ENCODE results near the gene ATP5PO. TPM values are rescaled to one million over a fixed set of nuclear protein-coding genes. Genes with fewer than 3 reads are reported as not detected.

The ATP5PO gene
- total and polyA plus RNA-seq, 8 donors: 94.7 to 603 (median 358) TPM

- TF ChIP-seq POLR2A (IDR thresholded peaks at IDR 0.05) (no peak), POLR2AphosphoS5 (IDR thresholded peaks at IDR 0.05) (no peak), CTCF (IDR thresholded peaks at IDR 0.05) (no peak), EP300 (IDR thresholded peaks at IDR 0.05) (no peak)
- Histone ChIP-seq H3K27me3 (no peaks in the 10 kb centered on the region), H3K9me3 (no peaks in the 10 kb centered on the region), H3K4me1 (peaks cover 24 to 32% (median 27%) of the 10 kb centered on the region in 4 donors), H3K27ac (peak overlapping the region; percentile 6 to 92 (median 89)), H3K4me3 (no peak overlapping the region), H3K36me3 (no peaks in the 10 kb centered on the region)
- 82 to 89% (median 86%) methylated on average over 6 to 9 of the region's 9 CpGs for WGBS, 5 donors
- intact Hi-C loops (cut with DNase I; ENCODE audit: low total_unique reads): no loop called here
- no peak for DNase-seq
Measured at GRCh38 chr21:33948951-33949444, 33.4 kb upstream of the ATP5PO start.

GRCh38 chr21:33948096-33948950, 32.7 kb upstream of the ATP5PO start:
- Histone ChIP-seq H3K9me3 (no peaks in the 10 kb centered on the region), H3K36me3 (no peaks in the 10 kb centered on the region), H3K27me3 (no peaks in the 10 kb centered on the region), H3K4me1 (peaks cover 24 to 32% (median 27%) of the 10 kb centered on the region in 4 donors), H3K4me3 (peak overlapping the region; percentile 11 to 33 (median 20)), H3K27ac (peak overlapping the region; percentile 65 to 92 (median 89))
- intact Hi-C loops (cut with DNase I; ENCODE audit: low total_unique reads): no loop called here
- TF ChIP-seq CTCF (IDR thresholded peaks at IDR 0.05) (no peak), POLR2A (IDR thresholded peaks at IDR 0.05) (no peak), EP300 (IDR thresholded peaks at IDR 0.05) (no peak), POLR2AphosphoS5 (IDR thresholded peaks at IDR 0.05) (no peak)
- WGBS, 5 donors: 32 to 37% (median 36%) methylated on average over 17 of the region's 17 CpGs
- peak; percentile 72 to 86 for DNase-seq

- WGBS, 5 donors: 12 to 22% (median 15%) methylated on average over 9 of the region's 9 CpGs
- Histone ChIP-seq H3K4me1 (peaks cover 24 to 32% (median 27%) of the 10 kb centered on the region in 4 donors), H3K27ac (peak overlapping the region; percentile 65 to 92 (median 89)), H3K36me3 (no peaks in the 10 kb centered on the region), H3K4me3 (peak overlapping the region; percentile 11 to 33 (median 20)), H3K27me3 (no peaks in the 10 kb centered on the region), H3K9me3 (no peaks in the 10 kb centered on the region)
- TF ChIP-seq POLR2AphosphoS5 (IDR thresholded peaks at IDR 0.05) (peak; percentile 53 to 79 (median 54)), EP300 (IDR thresholded peaks at IDR 0.05) (no peak)
- peak; percentile 79 to 93 for DNase-seq
- intact Hi-C loops (cut with DNase I; ENCODE audit: low total_unique reads): no loop called here
Measured at GRCh38 chr21:33947451-33948095, 32.0 kb upstream of the ATP5PO start.

- WGBS, 5 donors: 87 to 98% (median 92%) methylated on average over 2 of the region's 2 CpGs
- H3K9me3 ChIP-seq: no peaks in the 10 kb centered on the region
- DNase-seq: no peak
- no peak overlapping the region for H3K27ac ChIP-seq
- TF ChIP-seq POLR2AphosphoS5 (IDR thresholded peaks at IDR 0.05): no peak
- intact Hi-C loops (cut with DNase I; ENCODE audit: low total_unique reads): no loop called here
- no peaks in the 10 kb centered on the region for H3K36me3 ChIP-seq
- no peak overlapping the region for H3K4me3 ChIP-seq
- H3K4me1 ChIP-seq: peaks cover 24 to 32% (median 27%) of the 10 kb centered on the region in 4 donors
- no peaks in the 10 kb centered on the region for H3K27me3 ChIP-seq
Measured at GRCh38 chr21:33945652-33946270, 30.2 kb upstream of the ATP5PO start.

GRCh38 chr21:33944185-33944763, 28.7 kb upstream of the ATP5PO start:
- no peak for DNase-seq
- TF ChIP-seq EP300 (IDR thresholded peaks at IDR 0.05): no peak
- no peak for TF ChIP-seq CTCF (IDR thresholded peaks at IDR 0.05)
- TF ChIP-seq POLR2AphosphoS5 (IDR thresholded peaks at IDR 0.05): no peak
- no peak for TF ChIP-seq POLR2A (IDR thresholded peaks at IDR 0.05)
- H3K9me3 ChIP-seq: no peaks in the 10 kb centered on the region
- no peak overlapping the region for H3K27ac ChIP-seq
- WGBS, 5 donors: 97 to 100% (median 98%) methylated on average over 1 of the region's 1 CpG
- intact Hi-C loops (cut with DNase I; ENCODE audit: low total_unique reads): no loop called here
- H3K36me3 ChIP-seq: no peaks in the 10 kb centered on the region
- H3K27me3 ChIP-seq: no peaks in the 10 kb centered on the region
- H3K4me3 ChIP-seq: no peak overlapping the region
- H3K4me1 ChIP-seq: peaks cover 23 to 33% (median 26%) of the 10 kb centered on the region in 4 donors
